SK-N-SH (cell line): ENCODE data around the gene PCNX1. TPM values are rescaled to one million over a fixed set of nuclear protein-coding genes. Genes with fewer than 3 reads are reported as not detected.
"Not testable (repeated sequence)": the region's sequence is repeated elsewhere in the genome, so short reads cannot be mapped to it uniquely, and the experiment has no call there.

Source experiments
- CTCF ChIA-PET: fragments of 300-600, 350-600 bp; formaldehyde crosslinking; extraction: SDS; loops from one replicate; lab custom pipeline; 2021; lab: Yijun Ruan, JAX
- POLR2A ChIA-PET: fragments of 350-600 bp; sonication (Branson Sonifier 250); formaldehyde crosslinking; extraction: SDS; loops from one replicate; lab custom pipeline; 2020; ENCODE audit warnings: antibody characterized with exemption, inconsistent platforms; lab: Yijun Ruan, JAX
- DNase-seq: peaks from one replicate; pipeline ENCODE4 v3.0.0; 2012
- H2AFZ ChIP-seq: fragments of 200-600 bp; sonication (generic); 2 replicates; pipeline ENCODE4 v1.8.1; 2016; ENCODE audit warnings: antibody characterized with exemption, mild to moderate bottlenecking, low read depth
- H3F3A ChIP-seq: fragments of 200-600 bp; sonication (generic); replicated peaks from 2 replicates; pipeline ENCODE3; 2016; ENCODE audit warnings: antibody characterized with exemption, mild to moderate bottlenecking; ENCODE audit not compliant: insufficient read depth
- H3K27ac ChIP-seq, 2 experiments: fragments of 200-500 bp in 1 of 2; fragments of 200-600 bp in 1 of 2; sonication (Bioruptor generic) in 1 of 2; sonication (generic), shearing (Covaris generic) in 1 of 2; 2 replicates each; pipeline versions ENCODE4 v1.5.1 to v1.6.1; 2014 to 2016; ENCODE audit warnings: low read depth in 2 of 2, inconsistent platforms in 1 of 2, low read length in 1 of 2, mild to moderate bottlenecking in 1 of 2, mixed read lengths in 1 of 2
- H3K27me3 ChIP-seq: fragments of 200-600 bp; sonication (generic), shearing (Covaris generic); 2 replicates; pipeline ENCODE4 v1.6.1; 2016; ENCODE audit warnings: mixed run types; ENCODE audit not compliant: insufficient read depth
- H3K36me3 ChIP-seq, 2 experiments: fragments of 200-500 bp in 1 of 2; fragments of 200-600 bp in 1 of 2; sonication (Bioruptor generic) in 1 of 2; sonication (generic) in 1 of 2; replicated peaks in 1 of 2; 2 replicates each; pipeline versions ENCODE3 to v1.5.1; 2014 to 2016; ENCODE audit warnings: low read length in 1 of 2, mild to moderate bottlenecking in 1 of 2; ENCODE audit not compliant: insufficient read depth in 2 of 2, control insufficient read depth in 1 of 2
- H3K4me1 ChIP-seq, 2 experiments: fragments of 200-500 bp in 1 of 2; fragments of 200-600 bp in 1 of 2; sonication (Bioruptor generic) in 1 of 2; sonication (generic), shearing (Covaris generic) in 1 of 2; 2 replicates each; pipeline versions ENCODE4 v1.5.1 to v1.6.1; 2014 to 2016; ENCODE audit warnings: low read depth in 1 of 2, low read length in 1 of 2, mixed run types in 1 of 2; ENCODE audit not compliant: insufficient read depth in 2 of 2, control insufficient read depth in 1 of 2
- H3K4me2 ChIP-seq: fragments of 200-600 bp; sonication (generic), shearing (Covaris generic); 2 replicates; pipeline ENCODE4 v1.6.1; 2017; ENCODE audit warnings: mixed run types
- H3K4me3 ChIP-seq, 2 experiments: fragments of 200-500 bp in 1 of 2; fragments of 200-600 bp in 1 of 2; sonication (Bioruptor generic) in 1 of 2; sonication (generic), shearing (Covaris generic) in 1 of 2; 2 replicates each; pipeline versions ENCODE4 v1.5.1 to v1.8.1; 2014 to 2016; ENCODE audit warnings: low read depth in 2 of 2, inconsistent platforms in 1 of 2, low read length in 1 of 2, mild to moderate bottlenecking in 1 of 2, mixed read lengths in 1 of 2, moderate library complexity in 1 of 2
- H3K79me2 ChIP-seq: fragments of 200-600 bp; sonication (generic); 2 replicates; pipeline ENCODE4 v1.8.1; 2017; ENCODE audit warnings: mild to moderate bottlenecking; ENCODE audit not compliant: insufficient read depth
- H3K9ac ChIP-seq: fragments of 200-600 bp; sonication (generic); 2 replicates; pipeline ENCODE4 v1.6.1; 2017; ENCODE audit warnings: mixed run types
- H3K9me2 ChIP-seq: fragments of 200-600 bp; sonication (generic); 2 replicates; pipeline ENCODE4 v1.6.1; 2017; ENCODE audit warnings: mixed run types
- H3K9me3 ChIP-seq: fragments of 200-600 bp; sonication (generic); 2 replicates; pipeline ENCODE4 v1.6.1; 2017; ENCODE audit warnings: mixed run types, mild to moderate bottlenecking, moderate library complexity
- H4K20me1 ChIP-seq: fragments of 200-600 bp; sonication (generic); 2 replicates; pipeline ENCODE4 v1.6.1; 2017; ENCODE audit warnings: mild to moderate bottlenecking, mixed run types; ENCODE audit not compliant: insufficient read depth
- NRF1 ChIP-seq: IDR thresholded peaks from 2 replicates; pipeline ENCODE4 v1.6.1; 2012; ENCODE audit warnings: low read depth, mild to moderate bottlenecking, low read length
- RAD21 ChIP-seq: IDR thresholded peaks from 2 replicates; pipeline ENCODE4 v1.6.1; 2012; ENCODE audit warnings: mild to moderate bottlenecking, low read length
- SIN3A ChIP-seq: IDR thresholded peaks from 2 replicates; pipeline ENCODE4 v1.6.1; 2012; ENCODE audit warnings: low read depth, mild to moderate bottlenecking, low read length, moderate library complexity, borderline replicate concordance
- TAF1 ChIP-seq: IDR thresholded peaks from 2 replicates; pipeline ENCODE4 v1.6.1; 2012; ENCODE audit warnings: low read depth, mild to moderate bottlenecking, low read length, moderate library complexity, borderline replicate concordance
- TEAD4 ChIP-seq: IDR thresholded peaks from 2 replicates; pipeline ENCODE4 v1.4.0; 2012; ENCODE audit warnings: mild to moderate bottlenecking, borderline replicate concordance; ENCODE audit not compliant: insufficient read depth
- WGBS: methylation state at CpG from one replicate; pipeline ENCODE4 v1.1.6; 2017; ENCODE audit warnings: low lambda C conversion rate; 5-methylcytosine and 5-hydroxymethylcytosine counted together
- polyA plus RNA-seq, 3 experiments: library from polyadenylated mRNA; depleted of rRNA; stranded (reverse); fragments of >200 nt; gene quantifications; 2 replicates each; pipeline ENCODE4 v1.2.3, GENCODE V29; 2012

Gene PCNX1
- polyA plus RNA-seq, 1 of the 3 experiments (the other 2 are of a cell fraction) = 9.4 TPM

DNA sequence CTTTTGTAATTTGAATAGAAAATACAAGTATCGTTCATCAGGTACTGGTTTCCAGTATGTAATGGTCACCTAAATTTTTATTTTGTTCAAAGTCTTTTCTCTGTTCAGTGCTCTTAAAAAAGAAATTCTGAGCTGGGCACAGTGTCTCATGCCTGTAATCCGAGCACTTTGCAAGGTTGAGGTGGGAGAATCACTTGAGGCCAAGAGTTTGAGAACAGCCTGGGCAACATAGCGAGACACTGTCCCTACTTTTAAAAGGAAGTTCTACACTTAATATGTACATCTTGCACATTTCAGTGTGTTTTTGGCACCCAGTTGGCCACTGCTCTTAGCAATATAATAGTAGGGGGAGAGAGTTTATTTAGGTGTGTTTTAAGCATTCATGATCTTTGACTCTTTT lies 27.9 kb downstream of the PCNX1 start:
- H3K4me3 ChIP-seq = no peak overlapping the region
- 91% methylated on average over 3 of the region's 3 CpGs for whole genome bisulfite sequencing
- H4K20me1 ChIP-seq = peaks cover 66% of the 10 kb centered on the region
- no peaks in the 10 kb centered on the region for H3K9me3 ChIP-seq
- POLR2A ChIA-PET = no interaction called here
- peaks cover under 1 to 16% of the 10 kb centered on the region in 2 experiments; a peak in 2 of 4 replicates for H3K4me1 ChIP-seq
- no peaks in the 10 kb centered on the region for H3K9me2 ChIP-seq
- TF ChIP-seq TEAD4 = no peak
- no peak for TF ChIP-seq RAD21
- TF ChIP-seq TAF1 = no peak
- no peak for TF ChIP-seq SIN3A
- no peak for TF ChIP-seq NRF1
- TF ChIP-seq, all 33 proteins: peak for 0
- H3F3A ChIP-seq = peaks cover 19% of the 10 kb centered on the region
- CTCF ChIA-PET = interaction anchor here (1.2 kb wide), 1 partner anchor 38 kb away, joined by 4 read pairs; no protein-coding TSS in a partner anchor
- H3K79me2 ChIP-seq = peaks cover 96% of the 10 kb centered on the region
- H3K4me2 ChIP-seq = peak overlapping the region; percentile 29; the same call in 1 of the 2 replicates
- peaks cover 0 to 9% of the 10 kb centered on the region in 2 experiments for H3K36me3 ChIP-seq
- H3K27me3 ChIP-seq = no peaks in the 10 kb centered on the region
- H2AFZ ChIP-seq = no peak overlapping the region
- H3K9ac ChIP-seq = no peak overlapping the region
- H3K27ac ChIP-seq = peak overlapping the region in 1 of 2 experiments; percentile 42; a peak in 1 of 4 replicates
- DNase-seq = no peak

DNA sequence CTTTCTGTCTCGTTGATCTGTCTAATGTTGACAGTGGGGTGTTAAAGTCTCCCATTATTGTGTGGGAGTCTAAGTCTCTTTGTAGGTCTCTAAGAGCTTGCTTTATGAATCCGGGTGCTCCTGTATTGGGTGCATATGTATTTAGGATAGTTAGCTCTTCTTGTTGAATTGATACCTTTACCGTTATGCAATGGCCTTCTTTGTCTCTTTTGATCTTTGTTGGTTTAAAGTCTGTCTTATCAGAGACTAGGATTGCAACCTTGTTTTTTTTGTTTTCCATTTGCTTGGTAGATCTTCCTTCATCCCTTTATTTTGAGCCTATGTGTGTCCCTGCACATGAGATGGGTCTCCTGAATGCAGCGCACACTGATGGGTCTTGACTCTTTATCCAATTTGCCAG lies 32.4 kb downstream of the PCNX1 start:
- Histone ChIP-seq H3K79me2 (peaks cover 99% of the 10 kb centered on the region), H4K20me1 (peaks cover 47% of the 10 kb centered on the region)
- DNase-seq, H3K36me3 ChIP-seq, H3K4me3 ChIP-seq, H3K9me3 ChIP-seq, H3K27ac ChIP-seq, H2AFZ ChIP-seq, H3F3A ChIP-seq, H3K9me2 ChIP-seq, POLR2A ChIA-PET, H3K4me1 ChIP-seq, H3K9ac ChIP-seq, CTCF ChIA-PET, H3K27me3 ChIP-seq, H3K4me2 ChIP-seq: not testable (repeated sequence)
- 100% methylated on average over 4 of the region's 4 CpGs for WGBS

DNA sequence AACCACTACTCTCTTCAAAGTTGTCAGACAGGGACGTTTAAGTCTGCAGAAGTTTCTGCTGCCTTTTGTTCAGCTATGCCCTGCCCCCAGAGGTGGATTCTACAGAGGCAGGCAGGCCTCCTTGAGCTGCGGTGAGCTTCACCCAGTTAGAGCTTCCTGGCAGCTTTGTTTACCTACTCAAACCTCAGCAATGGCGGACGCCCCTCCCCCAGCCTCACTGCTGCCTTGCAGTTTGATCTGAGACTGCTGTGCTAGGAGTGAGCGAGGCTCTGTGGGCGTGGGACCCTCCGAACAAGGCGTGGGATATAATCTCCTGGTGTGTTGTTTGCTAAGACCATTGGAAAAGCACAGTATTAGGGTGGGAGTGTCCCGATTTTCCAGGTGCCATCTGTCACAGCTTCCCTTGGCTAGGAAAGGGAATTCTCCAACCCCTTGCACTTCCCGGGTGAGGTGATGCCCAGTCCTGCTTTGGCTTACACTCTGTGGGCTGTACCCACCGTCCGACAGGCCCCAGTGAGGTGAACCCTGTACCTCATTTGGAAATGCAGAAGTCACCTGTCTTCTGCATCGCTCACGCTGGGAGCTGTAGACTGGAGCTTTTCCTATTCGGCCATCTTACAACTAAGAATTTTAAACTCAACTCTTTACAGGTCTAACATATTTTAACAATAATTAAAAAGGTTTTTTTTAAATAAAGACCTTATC lies 34.5 kb downstream of the PCNX1 start:
- POLR2A ChIA-PET = not testable (repeated sequence)

More for the DNA sequence above, 34.5 kb downstream of the PCNX1 start:
- CTCF ChIA-PET, H3K4me3 ChIP-seq, H3K9me3 ChIP-seq, H3K4me1 ChIP-seq, H3K9me2 ChIP-seq, H2AFZ ChIP-seq, DNase-seq, H3K9ac ChIP-seq, H3K4me2 ChIP-seq, H3K27me3 ChIP-seq, H3F3A ChIP-seq, H3K27ac ChIP-seq: not testable (repeated sequence)
- peaks cover 97% of the 10 kb centered on the region for H3K79me2 ChIP-seq
- H4K20me1 ChIP-seq = peaks cover 32% of the 10 kb centered on the region
- H3K36me3 ChIP-seq = peaks cover 1 to 17% of the 10 kb centered on the region in 2 experiments
- 97% methylated on average over 11 of the region's 15 CpGs for WGBS
